Activated naive CD8-positive, alpha-beta T cell treated with anti-CD3 and anti-CD28 coated beads for 36 hours (primary cell): ENCODE results near the gene FHIT. TPM values are rescaled to one million over a fixed set of nuclear protein-coding genes. Genes with fewer than 3 reads are reported as not detected.

Experiments used
- DNase-seq: peaks from one replicate; pipeline ENCODE4 v3.0.0; 2021
- H3K27ac Mint-ChIP-seq: one replicate; pipeline ENCODE4 v1.8.0; 2022; ENCODE audit warnings: mild to moderate bottlenecking, moderate library complexity, mixed read lengths
- H3K27me3 Mint-ChIP-seq: one replicate; pipeline ENCODE4 v1.8.0; 2022; ENCODE audit warnings: mild to moderate bottlenecking, mixed read lengths
- H3K36me3 Mint-ChIP-seq: one replicate; pipeline ENCODE4 v1.8.0; 2021; ENCODE audit warnings: mild to moderate bottlenecking, mixed read lengths
- H3K4me1 Mint-ChIP-seq: one replicate; pipeline ENCODE4 v1.8.0; 2021; ENCODE audit warnings: mixed read lengths
- H3K4me3 Mint-ChIP-seq: one replicate; pipeline ENCODE4 v1.8.0; 2022; ENCODE audit warnings: mild to moderate bottlenecking, moderate library complexity, mixed read lengths
- H3K9me3 Mint-ChIP-seq: one replicate; pipeline ENCODE4 v1.8.0; 2022; ENCODE audit warnings: mixed read lengths
- total RNA-seq, 2 experiments: library from RNA; stranded (reverse); gene quantifications; one replicate each; pipeline ENCODE4 v1.2.3, GENCODE V29; 2021

The FHIT gene
- 1 to 10 TPM; 8.6 to 9.0 TPM for total RNA-seq

DNA sequence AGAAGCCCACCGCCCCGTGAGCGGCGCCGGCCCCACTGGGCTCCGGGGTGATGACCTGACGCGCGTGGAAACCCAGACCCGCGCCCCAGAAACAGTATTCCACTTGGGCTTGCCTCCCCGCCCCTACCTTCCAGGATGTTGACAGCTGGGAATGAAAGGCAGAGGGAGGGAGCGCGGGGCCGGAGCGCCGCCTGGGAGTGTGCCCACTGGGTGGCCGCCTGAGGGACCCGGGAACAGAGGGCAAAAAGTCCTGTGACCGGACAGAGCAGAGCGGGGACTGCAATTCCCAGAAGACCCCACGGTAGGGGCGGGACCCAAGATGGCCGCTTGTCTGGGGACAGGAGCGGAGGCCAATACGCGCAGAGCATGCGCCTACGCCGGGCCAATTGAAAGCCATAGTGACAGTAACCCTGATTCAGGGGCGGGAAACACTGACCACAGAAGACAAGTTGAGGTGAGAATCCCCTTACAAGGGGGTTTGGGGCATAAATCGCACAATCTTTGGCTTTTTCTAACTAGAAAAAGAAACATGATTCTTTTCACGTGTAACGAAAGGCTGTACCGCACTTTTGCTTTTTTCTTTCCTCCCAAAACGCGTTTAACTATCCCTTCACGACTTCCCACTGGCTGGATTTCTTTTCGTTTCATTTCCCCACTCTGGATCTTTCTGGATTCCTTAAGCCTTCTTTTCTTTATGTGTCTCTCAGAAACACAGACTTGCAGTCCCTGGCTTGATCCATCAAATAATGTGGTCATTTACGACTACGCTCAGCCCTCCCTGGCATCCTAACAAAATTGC lies at the start of gene FHIT:
FHIT (minus strand) TSS at position 279 of the 799 bp plus-strand sequence.
- DNase-seq: peak; percentile 93
- Mint-ChIP-seq H3K27ac (peak within 1 kb of the TSS; percentile 90), H3K4me1 (peaks cover 18% of the 10 kb centered on the region), H3K9me3 (no peaks in the 10 kb centered on the region), H3K4me3 (peak within 1 kb of the TSS; percentile 92), H3K27me3 (peaks cover 21% of the 10 kb centered on the region), H3K36me3 (peaks cover 5% of the 10 kb centered on the region)

DNA sequence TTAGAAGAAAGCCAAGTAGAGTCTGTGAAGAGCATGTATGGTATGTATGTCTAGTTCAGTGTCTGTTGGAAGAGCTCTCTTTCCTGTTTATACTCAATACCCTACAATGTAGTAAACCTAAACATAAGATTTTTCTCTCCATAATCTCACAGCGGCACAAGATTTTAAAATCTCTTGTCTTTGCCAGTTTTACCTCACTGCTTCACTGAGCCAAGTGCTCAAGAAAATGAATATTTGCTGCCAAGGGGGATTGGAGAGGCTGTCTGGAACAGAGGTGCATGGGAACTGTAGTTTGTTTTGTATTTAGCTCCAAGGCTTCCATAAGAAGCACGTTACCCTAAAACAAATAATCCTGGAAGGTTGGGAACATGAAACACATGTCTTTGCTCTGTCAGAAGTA lies 49.5 kb upstream of the FHIT start:
- Mint-ChIP-seq H3K9me3 (peaks cover under 1% of the 10 kb centered on the region), H3K27me3 (no peaks in the 10 kb centered on the region), H3K36me3 (no peaks in the 10 kb centered on the region), H3K27ac (no peak overlapping the region), H3K4me1 (no peaks in the 10 kb centered on the region), H3K4me3 (no peak overlapping the region)
- no peak for DNase-seq

- Mint-ChIP-seq H3K36me3 (no peaks in the 10 kb centered on the region), H3K4me3 (no peak overlapping the region), H3K4me1 (no peaks in the 10 kb centered on the region), H3K27ac (no peak overlapping the region), H3K27me3 (no peaks in the 10 kb centered on the region), H3K9me3 (no peaks in the 10 kb centered on the region)
- DNase-seq: no peak
These were observed 48.7 kb upstream of the FHIT start for GRCh38 chr3:61300006-61300380.

DNA sequence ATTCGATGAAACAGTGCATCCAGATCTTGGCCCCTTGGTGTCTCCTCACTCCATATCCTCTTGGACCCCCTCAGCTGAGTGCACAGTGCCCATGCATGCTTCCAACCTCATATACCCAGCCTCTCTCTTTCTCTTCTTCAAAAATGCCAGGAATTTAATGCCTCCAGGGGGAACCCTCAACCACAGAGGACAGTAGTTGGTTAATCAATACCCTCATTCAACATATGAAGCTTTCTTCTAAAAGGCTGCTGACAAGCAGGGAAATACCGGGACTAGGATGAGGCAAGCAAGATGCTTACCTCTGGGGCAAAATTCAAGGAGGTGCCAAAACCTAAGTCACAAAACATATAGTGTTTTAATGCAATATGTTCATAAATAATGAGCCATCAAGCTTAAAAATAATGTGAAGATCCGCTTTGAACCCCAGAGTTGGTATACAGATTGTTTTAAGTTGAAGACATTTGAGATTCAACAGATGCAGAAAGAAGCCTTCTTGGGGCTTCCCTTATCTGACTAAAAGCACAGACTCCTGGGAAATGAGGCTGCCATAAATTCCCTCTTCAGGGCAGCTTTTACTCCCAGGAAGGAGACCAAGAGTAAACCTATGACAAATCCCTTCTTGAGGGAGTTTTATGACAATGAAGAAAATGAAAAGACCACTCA lies 48.2 kb upstream of the FHIT start:
- H3K27me3 Mint-ChIP-seq: no peaks in the 10 kb centered on the region
- H3K27ac Mint-ChIP-seq: no peak overlapping the region
- H3K4me3 Mint-ChIP-seq: no peak overlapping the region
- no peak for DNase-seq
- H3K36me3 Mint-ChIP-seq: no peaks in the 10 kb centered on the region
- no peaks in the 10 kb centered on the region for H3K9me3 Mint-ChIP-seq
- H3K4me1 Mint-ChIP-seq: no peaks in the 10 kb centered on the region

- Mint-ChIP-seq H3K9me3 (no peaks in the 10 kb centered on the region), H3K4me3 (no peak overlapping the region), H3K36me3 (no peaks in the 10 kb centered on the region), H3K27ac (no peak overlapping the region), H3K27me3 (no peaks in the 10 kb centered on the region), H3K4me1 (no peaks in the 10 kb centered on the region)
- no peak for DNase-seq
These were observed 46.6 kb upstream of the FHIT start for GRCh38 chr3:61297821-61298220.

DNA sequence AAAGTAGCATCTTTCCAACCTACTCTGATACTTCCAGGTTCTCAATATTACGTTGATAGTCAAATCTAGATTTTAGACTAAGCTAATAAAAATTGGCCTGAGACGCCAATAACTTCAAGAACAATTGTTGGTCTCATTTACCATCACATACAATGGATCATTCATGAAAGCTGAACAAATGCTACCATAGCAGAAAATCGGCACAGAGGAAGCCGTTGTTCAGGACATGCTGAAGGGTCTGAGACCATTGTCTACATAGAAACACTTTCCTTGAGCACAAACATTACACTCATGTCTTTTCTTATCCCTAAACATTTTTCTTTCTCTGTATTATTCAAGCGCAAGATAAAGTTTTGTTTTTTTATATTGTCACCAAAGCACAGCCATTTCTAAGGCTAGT lies 37.2 kb upstream of the FHIT start:
- peaks cover 14% of the 10 kb centered on the region for H3K27me3 Mint-ChIP-seq
- H3K27ac Mint-ChIP-seq: no peak overlapping the region
- H3K36me3 Mint-ChIP-seq: no peaks in the 10 kb centered on the region
- no peak for DNase-seq
- no peaks in the 10 kb centered on the region for H3K9me3 Mint-ChIP-seq
- H3K4me3 Mint-ChIP-seq: no peak overlapping the region
- no peaks in the 10 kb centered on the region for H3K4me1 Mint-ChIP-seq

GRCh38 chr3:61283876-61284275 lies 32.6 kb upstream of the FHIT start:
- Mint-ChIP-seq H3K27me3 (peaks cover 7% of the 10 kb centered on the region), H3K9me3 (no peaks in the 10 kb centered on the region), H3K27ac (no peak overlapping the region), H3K36me3 (no peaks in the 10 kb centered on the region), H3K4me1 (peaks cover 4% of the 10 kb centered on the region), H3K4me3 (no peak overlapping the region)
- no peak for DNase-seq

- DNase-seq: no peak
- Mint-ChIP-seq H3K36me3 (no peaks in the 10 kb centered on the region), H3K9me3 (no peaks in the 10 kb centered on the region), H3K27ac (no peak overlapping the region), H3K27me3 (peaks cover 14% of the 10 kb centered on the region), H3K4me1 (peaks cover 4% of the 10 kb centered on the region), H3K4me3 (no peak overlapping the region)
These were observed 27.5 kb upstream of the FHIT start for GRCh38 chr3:61278713-61279112.

DNA sequence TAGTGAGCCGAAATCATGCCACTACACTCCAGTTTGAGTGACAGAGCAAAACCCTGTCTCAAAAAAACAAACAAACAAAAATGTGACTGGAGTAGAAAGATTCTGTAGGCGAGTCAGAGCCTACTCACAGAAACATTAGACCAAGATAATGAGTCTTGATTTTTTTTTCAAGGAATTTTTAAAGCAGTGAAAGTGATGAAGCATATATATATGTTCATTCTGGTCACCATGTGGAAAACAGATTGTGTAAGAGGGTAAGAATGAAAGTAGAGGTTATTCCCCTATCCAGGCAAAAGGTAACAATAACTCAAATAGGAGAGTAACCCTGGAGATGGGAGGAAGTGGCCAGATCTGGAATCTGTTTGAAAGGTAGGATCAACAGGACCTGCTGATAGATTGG lies 26.2 kb upstream of the FHIT start:
- no peak overlapping the region for H3K27ac Mint-ChIP-seq
- H3K27me3 Mint-ChIP-seq: peaks cover 17% of the 10 kb centered on the region
- peaks cover 2% of the 10 kb centered on the region for H3K4me1 Mint-ChIP-seq
- H3K36me3 Mint-ChIP-seq: no peaks in the 10 kb centered on the region
- no peak overlapping the region for H3K4me3 Mint-ChIP-seq
- H3K9me3 Mint-ChIP-seq: no peaks in the 10 kb centered on the region
- DNase-seq: no peak

- no peaks in the 10 kb centered on the region for H3K36me3 Mint-ChIP-seq
- peaks cover 9% of the 10 kb centered on the region for H3K27me3 Mint-ChIP-seq
- no peaks in the 10 kb centered on the region for H3K4me1 Mint-ChIP-seq
These were observed 18.2 kb upstream of the FHIT start for GRCh38 chr3:61269435-61269834.

DNA sequence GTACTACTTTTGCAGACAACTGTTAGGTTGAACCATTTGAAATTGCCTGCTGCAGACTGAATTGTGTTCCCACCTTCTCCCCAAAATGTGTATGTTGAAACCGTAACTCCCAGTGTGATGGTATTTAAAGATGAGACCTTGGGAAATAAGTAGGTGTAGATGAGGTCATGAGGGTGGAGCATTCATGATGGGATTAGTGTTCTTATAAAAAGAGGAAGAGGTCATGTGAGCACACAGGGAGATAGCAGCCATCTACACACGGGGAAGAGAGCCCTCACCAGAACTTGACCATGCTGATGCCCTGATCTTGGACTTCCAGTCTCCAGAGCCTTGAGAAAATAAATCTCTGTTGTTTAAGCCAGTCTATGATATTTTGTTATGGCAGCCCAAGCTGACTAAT lies 17.4 kb upstream of the FHIT start:
- Mint-ChIP-seq H3K4me1 (no peaks in the 10 kb centered on the region), H3K4me3 (no peak overlapping the region), H3K27me3 (peaks cover 3% of the 10 kb centered on the region), H3K27ac (no peak overlapping the region), H3K9me3 (no peaks in the 10 kb centered on the region), H3K36me3 (no peaks in the 10 kb centered on the region)
- no peak for DNase-seq

More at GRCh38 chr3:61269435-61269834, 18.2 kb upstream of the FHIT start:
- Mint-ChIP-seq H3K9me3 (no peaks in the 10 kb centered on the region), H3K27ac (no peak overlapping the region), H3K4me3 (no peak overlapping the region)
- DNase-seq: no peak

- DNase-seq: no peak
- Mint-ChIP-seq H3K4me1 (no peaks in the 10 kb centered on the region), H3K27me3 (peaks cover 10% of the 10 kb centered on the region), H3K36me3 (peaks cover 2% of the 10 kb centered on the region), H3K9me3 (peaks cover 9% of the 10 kb centered on the region), H3K27ac (no peak overlapping the region), H3K4me3 (no peak overlapping the region)
These were observed 13.0 kb upstream of the FHIT start for GRCh38 chr3:61264281-61264680.

GRCh38 chr3:61257148-61257547 lies 5.9 kb upstream of the FHIT start:
- H3K4me3 Mint-ChIP-seq: no peak overlapping the region

DNA sequence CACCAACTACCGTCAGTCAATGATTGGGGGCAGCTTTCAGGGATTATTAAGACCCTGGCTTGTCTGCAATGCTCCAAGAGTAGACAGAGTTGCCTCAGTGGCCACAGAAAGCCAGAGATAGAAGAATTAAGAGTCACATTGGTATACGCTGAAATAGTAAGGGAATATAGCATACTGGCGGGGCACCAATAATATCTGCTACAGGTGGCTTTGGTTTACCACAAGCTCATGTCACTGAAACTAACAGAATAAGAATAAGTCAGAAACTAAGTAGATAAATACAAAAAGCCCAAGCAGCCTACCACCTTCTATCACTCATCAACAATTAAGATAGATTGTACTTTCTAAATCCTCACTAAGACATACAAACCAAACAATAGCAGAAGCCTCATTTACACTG lies 2.5 kb upstream of the FHIT start:
- no peaks in the 10 kb centered on the region for H3K9me3 Mint-ChIP-seq
- no peak for DNase-seq
- peaks cover 18% of the 10 kb centered on the region for H3K4me1 Mint-ChIP-seq
- no peak overlapping the region for H3K27ac Mint-ChIP-seq
- H3K4me3 Mint-ChIP-seq: no peak overlapping the region
- peaks cover 4% of the 10 kb centered on the region for H3K36me3 Mint-ChIP-seq
- peaks cover 20% of the 10 kb centered on the region for H3K27me3 Mint-ChIP-seq

More at GRCh38 chr3:61257148-61257547, 5.9 kb upstream of the FHIT start:
- Mint-ChIP-seq H3K9me3 (peaks cover 6% of the 10 kb centered on the region), H3K27me3 (peaks cover 22% of the 10 kb centered on the region), H3K36me3 (peaks cover 2% of the 10 kb centered on the region), H3K4me1 (peaks cover 5% of the 10 kb centered on the region), H3K27ac (no peak overlapping the region)
- no peak for DNase-seq

DNA sequence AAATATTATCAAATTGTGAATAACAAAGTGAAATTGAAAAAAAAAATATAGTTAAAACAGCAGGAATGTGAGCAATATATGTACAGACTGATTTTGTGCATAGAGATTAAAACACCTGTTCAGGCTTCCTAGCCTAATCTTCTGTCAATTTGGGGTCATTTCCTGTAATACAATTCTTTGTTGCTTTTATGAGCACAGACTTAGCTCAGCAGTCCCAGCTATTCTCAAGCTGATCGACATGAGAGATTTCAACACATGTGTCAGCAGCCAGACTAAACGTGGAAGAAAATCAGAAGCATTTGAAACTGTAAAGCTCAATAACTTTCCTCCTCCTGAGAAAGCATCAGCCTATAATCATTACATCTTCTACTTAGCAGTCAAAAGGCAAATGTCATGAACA lies 1.6 kb upstream of the FHIT start:
- Mint-ChIP-seq H3K36me3 (peaks cover 4% of the 10 kb centered on the region), H3K4me1 (peaks cover 18% of the 10 kb centered on the region), H3K9me3 (no peaks in the 10 kb centered on the region), H3K27ac (no peak overlapping the region), H3K27me3 (peaks cover 20% of the 10 kb centered on the region), H3K4me3 (peak overlapping the region; percentile 92)
- DNase-seq: no peak

DNA sequence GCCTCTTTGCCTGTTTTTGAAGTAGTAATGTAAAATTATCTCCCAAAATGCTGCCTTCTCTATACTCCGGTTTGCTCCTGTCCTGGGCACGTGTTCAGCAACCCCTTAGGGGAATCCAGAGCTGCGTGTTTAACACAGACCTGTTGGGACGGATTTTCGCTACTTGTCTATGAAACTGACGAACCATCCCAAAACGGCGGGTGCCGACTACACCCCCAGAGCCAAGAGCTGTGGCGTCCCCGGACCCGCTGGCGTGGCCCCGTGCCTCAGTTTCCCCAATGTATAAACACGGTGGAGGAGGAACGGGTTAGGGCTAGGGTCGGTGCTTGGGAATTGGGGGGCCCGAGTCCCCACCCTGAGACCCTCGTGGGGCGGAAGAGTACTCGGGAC lies 473 bp downstream of the FHIT start:
- Mint-ChIP-seq H3K4me1 (peaks cover 18% of the 10 kb centered on the region), H3K4me3 (peak overlapping the region; percentile 92), H3K36me3 (peaks cover 6% of the 10 kb centered on the region), H3K27me3 (peaks cover 24% of the 10 kb centered on the region), H3K9me3 (no peaks in the 10 kb centered on the region), H3K27ac (peak overlapping the region; percentile 90)
- peak; percentile 28 for DNase-seq
